Activated CD4-positive, alpha-beta T cell treated with anti-CD3 and anti-CD28 coated beads, Interleukin-2, amount 10 ng/mL, durations not matched to agents 24 days and 14 days (primary cell): ENCODE results near the gene HDAC10. TPM values are rescaled to one million over a fixed set of nuclear protein-coding genes. Genes with fewer than 3 reads are reported as not detected.

Experiments
- DNase-seq: peaks from one replicate; pipeline ENCODE4 v3.0.0; 2022
- H3K27ac Mint-ChIP-seq: one replicate; pipeline ENCODE4 v1.8.0; 2022; ENCODE audit warnings: mild to moderate bottlenecking, mixed read lengths
- H3K27me3 Mint-ChIP-seq: one replicate; pipeline ENCODE4 v1.8.0; 2022; ENCODE audit warnings: mixed read lengths
- H3K36me3 Mint-ChIP-seq: one replicate; pipeline ENCODE4 v1.8.0; 2022; ENCODE audit warnings: low read depth, mild to moderate bottlenecking, mixed read lengths
- H3K4me1 Mint-ChIP-seq: one replicate; pipeline ENCODE4 v1.8.0; 2021; ENCODE audit warnings: mixed read lengths
- H3K4me3 Mint-ChIP-seq: one replicate; pipeline ENCODE4 v1.8.0; 2022; ENCODE audit warnings: mild to moderate bottlenecking, moderate library complexity, mixed read lengths
- H3K9me3 Mint-ChIP-seq: one replicate; pipeline ENCODE4 v1.8.0; 2021; ENCODE audit warnings: mixed read lengths
- intact Hi-C: fragments of 100-400 bp; cut with micrococcal nuclease; formaldehyde crosslinking; loops from one replicate; pipeline ENCODE4 v1.15.1; 2023
- total RNA-seq: library from RNA; stranded (reverse); gene quantifications from 2 replicates; pipeline ENCODE4 v1.2.3, GENCODE V29; 2022

Gene HDAC10
- total RNA-seq, 1 donor from 2014 or later, result 64.6 TPM

DNA sequence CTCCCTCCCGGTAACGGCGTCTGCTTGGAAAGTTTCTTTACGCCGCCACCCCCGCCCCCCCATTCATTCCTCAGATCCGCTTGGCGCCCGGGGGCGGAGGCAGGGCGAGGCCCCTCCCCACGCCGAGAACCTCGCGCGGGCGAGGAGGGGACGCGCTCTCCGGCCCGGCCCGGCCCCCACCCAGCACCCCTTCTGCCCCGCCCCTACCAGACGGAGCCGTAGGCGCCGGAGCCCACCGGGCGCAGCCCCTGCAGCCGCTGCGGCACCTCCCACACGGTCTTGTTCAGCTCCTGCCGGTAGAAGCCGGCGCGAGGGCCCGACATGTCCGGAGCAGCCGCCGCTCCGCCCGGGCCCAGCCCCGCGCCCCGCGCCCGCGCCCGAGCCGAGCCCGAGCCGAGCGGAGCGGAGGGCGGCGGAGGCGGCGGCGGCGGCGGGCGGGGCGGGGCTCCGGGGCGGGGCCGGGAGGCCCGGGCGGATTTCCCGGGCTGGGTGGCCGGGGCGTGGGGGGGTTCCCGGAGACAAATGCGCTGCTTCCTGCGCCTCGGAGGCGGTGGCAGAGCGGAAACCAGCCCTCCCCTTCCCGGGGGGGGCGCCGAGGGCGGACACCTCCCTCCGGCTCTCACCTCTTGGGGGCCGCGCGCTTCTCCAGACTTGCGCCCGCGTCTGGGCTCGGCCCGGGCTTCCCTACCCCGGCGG is 19.1 kb upstream of the HDAC10 start, which contains the start of gene MAPK11:
TSS of gene MAPK11 (minus strand) at position 411 of the 696 bp plus-strand sequence. CDS start at position 323, 88 bp downstream.
- Mint-ChIP-seq H3K36me3 (peaks cover 2% of the 10 kb centered on the region), H3K27me3 (peaks cover 6% of the 10 kb centered on the region), H3K4me1 (peaks cover 13% of the 10 kb centered on the region), H3K4me3 (peak within 1 kb of the TSS; percentile 80), H3K9me3 (no peaks in the 10 kb centered on the region), H3K27ac (peak within 1 kb of the TSS; percentile 70)
- DNase-seq, result peak; percentile 94
- intact Hi-C loops, result loop anchor here (2.0 to 5.0 kb wide), 4 partner anchors 19 to 73 kb away; partner anchors contain the start of genes DENND6B, HDAC10, PLXNB2 and PPP6R2

DNA sequence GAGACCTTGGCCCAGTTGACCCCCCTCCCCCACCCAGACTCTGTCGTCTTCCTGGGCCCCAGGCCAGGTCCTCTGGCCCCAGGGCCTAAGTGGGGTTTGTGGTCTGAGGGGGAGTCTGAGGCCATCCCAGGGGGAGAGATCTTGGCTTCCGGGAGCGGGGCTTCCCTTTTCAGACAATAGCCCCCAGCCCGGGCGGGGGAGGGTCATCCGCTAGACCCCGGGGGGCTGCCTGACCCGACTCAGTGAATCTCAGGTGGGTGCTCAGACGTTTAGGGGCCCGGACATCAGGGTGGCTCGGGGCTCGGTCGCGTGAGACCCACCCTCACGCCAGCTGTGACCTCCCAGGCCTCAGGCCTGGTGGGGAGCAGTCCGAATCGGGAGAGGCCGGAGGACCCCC is 18.5 kb upstream of the HDAC10 start:
- H3K27ac Mint-ChIP-seq, result peak overlapping the region; percentile 70
- intact Hi-C loops, result no loop called here

DNA sequence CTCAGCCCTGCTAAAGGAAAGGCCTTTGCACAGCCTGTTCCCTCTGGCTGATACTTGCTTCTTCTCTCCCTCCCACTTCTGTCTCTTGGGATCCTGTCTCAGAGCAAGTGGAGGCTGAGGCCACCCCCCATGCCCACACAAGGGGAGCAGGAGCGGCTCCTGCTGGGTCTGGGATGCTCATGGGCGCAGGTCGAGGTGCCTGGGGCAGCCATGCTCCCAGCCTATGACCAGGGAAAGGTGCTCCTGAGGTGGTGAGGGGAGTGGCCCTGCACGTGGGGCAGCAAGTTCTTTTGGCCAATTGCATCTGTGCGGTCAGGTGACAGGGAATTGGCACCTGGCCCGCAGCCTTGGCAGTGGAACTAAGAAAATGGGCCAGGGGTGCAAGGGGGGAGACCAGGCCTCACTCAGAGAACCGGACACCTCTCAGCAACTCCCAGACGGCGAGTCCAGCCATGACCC is 17.6 kb upstream of the HDAC10 start:
- intact Hi-C loops, result no loop called here
- H3K4me1 Mint-ChIP-seq, result peaks cover 8% of the 10 kb centered on the region
- peaks cover 4% of the 10 kb centered on the region for H3K27me3 Mint-ChIP-seq
- peak overlapping the region; percentile 77 for H3K4me3 Mint-ChIP-seq
- H3K9me3 Mint-ChIP-seq, result no peaks in the 10 kb centered on the region
- no peak overlapping the region for H3K27ac Mint-ChIP-seq
- no peak for DNase-seq
- H3K36me3 Mint-ChIP-seq, result peaks cover 3% of the 10 kb centered on the region

More for the DNA sequence above, 18.5 kb upstream of the HDAC10 start:
- H3K4me3 Mint-ChIP-seq, result peak overlapping the region; percentile 77
- DNase-seq, result no peak
- H3K36me3 Mint-ChIP-seq, result peaks cover 3% of the 10 kb centered on the region
- peaks cover 6% of the 10 kb centered on the region for H3K27me3 Mint-ChIP-seq
- peaks cover 13% of the 10 kb centered on the region for H3K4me1 Mint-ChIP-seq
- H3K9me3 Mint-ChIP-seq, result no peaks in the 10 kb centered on the region

DNA sequence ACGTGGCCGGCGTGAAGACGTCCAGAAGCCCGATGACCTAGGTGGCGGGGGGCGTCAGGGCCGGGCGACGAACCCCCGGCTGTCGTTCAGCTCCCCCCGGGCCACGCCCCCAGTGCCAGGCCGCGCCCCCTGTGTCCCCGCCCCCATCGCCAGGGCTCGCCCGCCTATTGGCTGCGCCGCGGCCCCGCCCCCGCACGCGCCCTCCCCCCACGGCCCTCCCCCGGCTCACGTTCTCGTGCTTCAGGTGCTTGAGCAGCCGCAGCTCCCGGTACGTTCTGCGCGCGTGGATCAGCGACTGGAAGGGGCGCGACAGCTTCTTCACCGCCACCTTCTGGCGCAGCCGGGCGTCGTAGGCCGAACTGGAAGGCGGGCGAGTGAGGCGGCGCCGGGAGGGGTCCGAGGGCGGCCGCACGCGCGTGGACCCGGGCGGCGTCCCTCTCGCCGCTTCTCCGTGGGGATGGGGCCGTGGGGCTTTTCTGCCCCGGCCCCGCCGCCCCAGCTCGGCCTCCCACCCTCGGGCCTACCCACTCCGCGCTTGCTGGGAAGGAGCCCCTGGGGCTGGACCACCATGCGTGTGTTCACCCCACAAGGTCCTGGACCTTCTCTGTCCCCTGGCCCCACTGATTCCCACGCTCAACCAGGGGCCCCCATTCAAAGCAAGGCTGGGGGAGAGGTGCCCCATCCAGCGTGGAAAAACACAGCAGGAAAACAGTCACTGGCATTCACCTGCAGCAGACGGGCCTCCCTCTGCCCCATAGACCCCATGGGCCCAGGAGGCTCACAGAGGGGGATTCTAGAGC is 16.7 kb upstream of the HDAC10 start:
- no peak overlapping the region for H3K27ac Mint-ChIP-seq
- H3K36me3 Mint-ChIP-seq, result peaks cover 3% of the 10 kb centered on the region
- peak overlapping the region; percentile 50 for H3K4me3 Mint-ChIP-seq
- H3K4me1 Mint-ChIP-seq, result peaks cover 8% of the 10 kb centered on the region
- peaks cover 2% of the 10 kb centered on the region for H3K27me3 Mint-ChIP-seq
- DNase-seq, result peak; percentile 88
- intact Hi-C loops, result no loop called here
- no peaks in the 10 kb centered on the region for H3K9me3 Mint-ChIP-seq

DNA sequence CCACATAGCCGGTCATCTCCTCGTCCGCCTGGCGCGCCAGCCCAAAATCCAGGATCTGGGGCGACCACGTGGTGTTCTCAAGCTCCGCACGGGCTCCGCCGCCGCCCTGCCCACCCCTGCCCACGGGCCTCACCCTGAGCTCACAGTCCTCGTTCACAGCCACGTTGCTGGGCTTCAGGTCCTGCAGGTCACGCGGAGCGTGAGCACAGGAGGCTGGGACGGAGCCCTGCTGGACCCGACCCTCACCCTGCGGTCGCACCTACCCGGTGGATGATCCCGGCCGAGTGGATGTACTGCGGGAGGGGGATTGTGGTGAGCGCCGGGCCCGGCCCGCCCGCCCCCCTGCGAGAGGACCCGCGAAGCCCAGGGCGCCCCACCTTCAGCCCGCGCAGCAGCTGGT is 15.9 kb upstream of the HDAC10 start:
- Mint-ChIP-seq H3K4me1 (peaks cover 12% of the 10 kb centered on the region), H3K27ac (no peak overlapping the region), H3K4me3 (no peak overlapping the region), H3K27me3 (peaks cover 6% of the 10 kb centered on the region), H3K36me3 (peaks cover 3% of the 10 kb centered on the region), H3K9me3 (no peaks in the 10 kb centered on the region)
- DNase-seq, result no peak
- intact Hi-C loops, result no loop called here

DNA sequence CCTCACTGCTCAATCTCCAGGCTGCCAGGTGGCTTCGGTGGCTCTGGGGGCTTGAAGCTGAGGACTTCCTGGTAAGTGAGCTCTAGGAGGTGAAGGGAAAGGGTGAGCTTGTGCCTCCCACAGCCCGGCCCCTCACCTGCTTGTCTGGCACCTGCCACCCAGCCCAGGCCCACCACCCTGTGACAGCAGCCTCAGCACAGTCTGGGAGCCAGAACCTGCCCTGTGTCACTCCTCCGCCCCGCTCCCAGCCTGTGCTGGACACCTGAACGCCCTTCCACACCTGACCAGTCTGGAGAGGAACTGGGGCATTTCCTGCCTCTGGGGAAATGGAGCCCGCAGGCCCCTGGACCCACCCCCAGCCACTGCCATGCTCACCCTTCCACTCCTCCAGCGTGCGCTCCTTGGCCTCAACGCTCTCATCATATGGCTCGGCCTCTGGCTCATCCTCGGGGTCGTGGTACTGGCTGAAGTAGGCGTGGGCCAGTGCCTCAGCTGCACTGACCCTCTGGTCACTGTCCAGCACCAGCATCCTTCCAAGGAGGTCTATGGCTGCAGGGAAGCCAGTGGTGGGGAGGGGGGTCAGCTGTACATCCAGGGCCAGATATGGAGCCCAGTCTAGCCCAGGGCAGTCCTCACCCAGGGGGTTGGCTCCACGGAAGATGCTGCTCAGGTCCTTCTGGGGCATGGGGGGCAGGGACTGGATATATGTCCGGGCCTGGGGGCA is 14.0 kb upstream of the HDAC10 start:
- H3K36me3 Mint-ChIP-seq, result peaks cover 3% of the 10 kb centered on the region
- H3K4me3 Mint-ChIP-seq, result no peak overlapping the region
- DNase-seq, result no peak
- intact Hi-C loops, result no loop called here
- no peaks in the 10 kb centered on the region for H3K9me3 Mint-ChIP-seq
- peaks cover 11% of the 10 kb centered on the region for H3K4me1 Mint-ChIP-seq
- H3K27me3 Mint-ChIP-seq, result peaks cover 7% of the 10 kb centered on the region
- no peak overlapping the region for H3K27ac Mint-ChIP-seq

DNA sequence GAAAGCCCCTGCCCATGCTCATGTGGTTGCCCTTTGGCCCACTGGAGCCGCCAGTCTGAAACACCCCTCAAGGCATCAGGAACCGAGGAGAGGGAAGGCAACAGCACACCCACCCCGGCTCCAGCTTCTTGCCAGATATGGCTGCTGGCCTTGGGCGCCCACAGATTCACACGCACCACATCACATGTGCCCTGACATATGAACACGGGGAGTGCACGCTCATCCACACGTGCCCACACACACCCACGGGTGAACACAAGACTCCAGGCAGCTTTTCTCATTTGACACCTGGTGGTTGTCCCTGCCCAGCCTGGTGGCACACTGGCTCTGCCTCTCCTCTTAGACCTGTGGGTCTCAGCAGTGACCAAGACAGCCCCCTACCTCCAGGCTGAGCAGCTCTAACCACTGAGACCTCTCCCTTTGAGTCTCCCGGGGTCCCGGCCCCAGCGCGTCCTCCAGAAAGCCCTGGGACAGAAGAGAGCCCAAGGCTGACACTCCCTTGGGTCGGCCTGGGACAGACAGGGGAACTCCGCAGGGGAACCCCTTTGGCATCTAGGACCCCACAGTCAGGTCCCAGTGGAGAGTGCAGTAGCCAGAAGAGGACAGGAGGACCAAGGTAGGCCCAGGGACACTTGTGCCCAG is 13.2 kb upstream of the HDAC10 start:
- H3K9me3 Mint-ChIP-seq, result no peaks in the 10 kb centered on the region
- peaks cover 9% of the 10 kb centered on the region for H3K4me1 Mint-ChIP-seq
- peaks cover 10% of the 10 kb centered on the region for H3K27me3 Mint-ChIP-seq
- no peak overlapping the region for H3K4me3 Mint-ChIP-seq
- intact Hi-C loops, result no loop called here
- H3K36me3 Mint-ChIP-seq, result peaks cover 3% of the 10 kb centered on the region
- H3K27ac Mint-ChIP-seq, result no peak overlapping the region
- no peak for DNase-seq

DNA sequence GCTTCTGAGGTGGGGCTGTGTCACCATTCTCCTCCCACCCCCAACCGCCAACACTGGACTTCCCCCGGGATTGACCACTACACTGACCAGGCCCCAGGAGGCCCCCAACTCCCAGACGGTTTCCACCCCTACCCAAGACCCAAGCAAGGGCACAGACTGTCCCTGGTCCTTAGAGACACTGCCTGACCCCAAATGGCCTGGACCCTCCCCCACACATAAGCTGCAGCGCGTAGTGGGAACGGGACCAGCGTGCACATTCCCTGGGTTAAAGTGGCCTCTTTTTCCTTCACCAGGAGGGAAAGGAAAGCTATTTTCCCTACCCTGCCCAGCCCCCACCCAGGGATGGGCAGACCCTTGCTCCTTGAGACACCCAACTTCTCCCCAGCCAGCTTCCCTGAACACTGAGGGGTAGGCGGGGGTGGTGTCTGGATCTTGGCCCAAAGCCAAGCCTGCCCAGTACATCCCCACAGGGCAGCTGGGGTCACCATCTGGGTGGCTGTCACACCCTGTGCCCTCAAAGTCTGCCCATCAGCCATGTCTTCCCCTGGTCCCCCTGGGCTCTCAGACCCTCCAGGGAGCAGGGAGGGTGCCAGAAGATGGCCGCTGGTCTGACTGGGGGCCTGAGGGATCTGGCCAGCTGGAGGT is 12.0 kb upstream of the HDAC10 start:
- intact Hi-C loops, result no loop called here
- peaks cover 3% of the 10 kb centered on the region for H3K36me3 Mint-ChIP-seq
- H3K27ac Mint-ChIP-seq, result no peak overlapping the region

DNA sequence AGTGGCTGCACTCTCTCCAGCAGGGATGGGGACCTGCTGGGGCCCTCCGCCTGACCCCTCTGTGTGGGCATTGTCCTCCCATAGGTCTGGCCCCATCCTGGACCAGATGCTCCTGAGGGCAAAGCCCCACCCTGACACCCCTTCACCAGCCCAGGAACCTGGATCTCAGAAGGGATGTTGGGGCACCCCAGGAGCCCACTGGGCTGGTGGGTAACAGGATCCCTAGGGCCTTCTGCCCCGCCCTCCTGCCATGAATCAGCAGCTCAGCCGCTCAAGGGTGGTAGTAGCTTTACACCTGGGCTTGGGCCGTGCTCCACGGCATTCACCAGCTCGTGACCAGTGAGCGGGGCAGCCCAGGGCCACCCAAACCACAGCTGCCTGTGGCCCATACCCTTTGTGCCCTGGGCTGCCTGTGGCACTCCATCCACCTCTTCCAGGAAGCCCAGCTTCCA is 11.4 kb upstream of the HDAC10 start:
- H3K9me3 Mint-ChIP-seq, result no peaks in the 10 kb centered on the region
- H3K4me3 Mint-ChIP-seq, result peak overlapping the region; percentile 80
- H3K27me3 Mint-ChIP-seq, result peaks cover 12% of the 10 kb centered on the region
- H3K4me1 Mint-ChIP-seq, result peaks cover 5% of the 10 kb centered on the region
- peak overlapping the region; percentile 66 for H3K27ac Mint-ChIP-seq
- DNase-seq, result no peak
- intact Hi-C loops, result no loop called here
- peaks cover 3% of the 10 kb centered on the region for H3K36me3 Mint-ChIP-seq

More for the DNA sequence above, 12.0 kb upstream of the HDAC10 start:
- Mint-ChIP-seq H3K4me1 (peaks cover 6% of the 10 kb centered on the region), H3K4me3 (no peak overlapping the region), H3K9me3 (no peaks in the 10 kb centered on the region), H3K27me3 (peaks cover 12% of the 10 kb centered on the region)
- no peak for DNase-seq

DNA sequence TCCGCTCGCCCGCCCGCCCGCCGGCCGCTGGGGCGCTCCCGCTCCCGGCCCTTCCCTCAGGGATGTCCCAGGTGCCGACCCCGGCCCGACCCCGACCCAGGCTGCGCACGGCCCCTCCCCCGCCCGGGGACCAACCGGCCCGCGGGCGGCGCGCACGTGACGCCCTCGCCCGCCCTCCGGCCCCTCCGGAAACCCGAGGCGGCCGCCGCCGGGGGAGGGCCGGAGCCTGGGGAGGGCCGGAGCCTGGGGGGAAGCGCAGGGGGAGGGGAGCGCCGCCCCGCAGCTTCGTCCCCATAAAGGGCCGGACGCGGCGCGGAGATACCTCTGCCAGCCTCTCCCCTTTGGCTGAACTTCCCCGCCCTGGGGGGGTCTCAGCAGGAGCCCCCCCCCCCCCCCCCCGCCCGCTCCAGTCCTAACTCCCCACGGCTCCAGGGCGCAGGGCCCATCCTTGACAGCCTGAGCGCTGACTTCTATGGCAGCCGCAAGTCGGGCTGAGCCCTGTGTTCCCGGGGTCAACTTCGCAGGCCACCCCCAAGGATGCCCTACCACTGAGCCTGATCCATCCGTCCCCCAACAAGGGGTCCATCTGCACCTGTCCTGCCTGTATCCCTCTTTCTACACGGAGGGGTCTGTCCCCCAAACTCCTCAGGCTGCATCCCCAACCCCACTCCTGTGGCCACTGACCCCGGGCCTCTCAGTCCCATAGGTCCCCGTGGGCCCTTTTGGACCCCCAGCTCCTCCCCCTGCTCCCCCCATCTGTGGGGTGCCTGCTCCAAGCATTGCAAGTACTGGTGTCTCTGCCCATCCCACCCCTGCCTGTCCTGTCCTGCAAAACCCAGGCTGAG is 10.8 kb upstream of the HDAC10 start, which contains the start of gene MAPK12:
TSS of gene MAPK12 (minus strand) at position 69 of the 845 bp plus-strand sequence. CDS start 174 bp downstream, outside the sequence.
- H3K27me3 Mint-ChIP-seq, result peaks cover 12% of the 10 kb centered on the region
- no peak for DNase-seq
- peak within 1 kb of the TSS; percentile 66 for H3K27ac Mint-ChIP-seq
- peaks cover 3% of the 10 kb centered on the region for H3K36me3 Mint-ChIP-seq
- H3K4me1 Mint-ChIP-seq, result peaks cover 5% of the 10 kb centered on the region
- H3K4me3 Mint-ChIP-seq, result peak within 1 kb of the TSS; percentile 80
- H3K9me3 Mint-ChIP-seq, result no peaks in the 10 kb centered on the region
- intact Hi-C loops, result no loop called here

DNA sequence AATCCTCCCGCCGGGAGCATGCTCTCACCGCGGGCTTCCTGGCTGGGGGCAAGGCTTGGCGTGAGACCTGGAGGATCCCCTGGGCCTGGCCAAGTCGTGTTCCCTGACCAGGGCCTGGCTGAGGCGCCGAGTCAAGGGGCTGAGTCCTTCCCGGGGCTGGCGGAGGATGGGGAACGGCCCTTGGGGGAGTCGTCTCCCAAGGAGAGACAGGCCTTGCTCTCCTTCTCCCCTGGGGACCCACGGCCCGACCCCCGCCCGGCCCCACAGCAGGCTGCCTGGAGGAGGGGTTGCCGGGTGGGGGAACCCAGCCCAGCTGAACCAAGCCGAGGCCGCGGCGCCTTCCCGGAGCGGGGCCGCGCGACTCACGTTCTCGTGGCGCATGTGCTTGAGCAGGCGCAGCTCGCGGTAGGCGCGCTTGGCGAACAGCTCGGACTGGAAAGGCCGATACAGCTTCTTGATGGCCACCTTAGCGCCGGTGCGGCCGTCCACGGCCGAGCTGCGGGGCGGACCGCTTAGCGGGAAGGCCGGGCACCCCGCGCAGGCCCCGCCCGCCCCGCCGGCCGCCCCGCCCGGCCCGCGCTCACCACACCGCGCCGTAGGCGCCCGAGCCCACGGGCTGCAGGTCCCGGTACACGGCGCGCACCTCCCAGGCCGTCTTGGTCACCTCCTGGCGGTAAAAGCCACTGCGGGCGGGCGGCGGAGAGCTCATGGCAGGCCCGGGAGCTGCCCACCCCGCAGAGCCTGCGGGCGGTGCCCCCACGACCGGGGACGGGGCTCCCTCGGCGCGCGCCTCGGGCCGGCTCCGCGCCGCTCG is 9.9 kb upstream of the HDAC10 start:
- Mint-ChIP-seq H3K9me3 (no peaks in the 10 kb centered on the region), H3K4me3 (peak overlapping the region; percentile 62), H3K4me1 (peaks cover 5% of the 10 kb centered on the region), H3K36me3 (peaks cover 3% of the 10 kb centered on the region), H3K27ac (no peak overlapping the region), H3K27me3 (peaks cover 12% of the 10 kb centered on the region)
- DNase-seq, result peak; percentile 80
- intact Hi-C loops, result no loop called here
